AG10803 (cell line): Measurements from ENCODE around the gene DRAP1.

Experiments
- DNase-seq: peaks from one replicate; pipeline ENCODE4 v3.0.0; 2010; ENCODE audit warnings: low read depth
- H3K4me3 ChIP-seq: 2 replicates; pipeline ENCODE4 v1.5.1; 2011; ENCODE audit warnings: mild to moderate bottlenecking, low read length, control low read depth
- TF ChIP-seq, protein P1 (sequence below): conservative IDR thresholded peaks from 2 replicates; pipeline ENCODE4 v1.5.1; 2011; ENCODE audit warnings: mild to moderate bottlenecking, low read length, control low read depth, inconsistent platforms

DRAP1 gene

DNA sequence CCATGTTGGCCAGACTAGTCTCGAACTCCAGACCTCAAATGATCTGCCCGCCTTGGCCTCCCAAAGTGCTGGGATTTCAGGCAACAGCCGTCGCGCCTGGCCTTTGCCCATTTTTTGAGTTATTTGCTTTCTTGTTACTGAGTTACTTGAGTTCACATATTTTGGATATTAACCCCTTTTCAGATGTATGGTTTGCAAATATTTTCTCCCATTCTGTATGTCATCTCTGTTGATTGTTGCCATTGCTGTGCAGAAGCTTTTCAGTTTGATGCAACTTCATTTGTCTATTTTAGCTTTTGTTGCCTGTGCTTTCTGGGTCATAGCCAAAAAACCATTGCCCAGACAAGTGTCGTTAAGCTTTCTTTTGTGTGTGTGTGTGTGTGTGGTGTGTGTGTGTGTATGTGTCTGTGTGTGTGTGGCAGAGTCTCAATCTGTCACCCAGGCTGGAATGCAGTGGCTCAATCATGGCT lies 32.9 kb downstream of the DRAP1 start:
- DNase-seq: no peak
- TF ChIP-seq, protein P1, sequence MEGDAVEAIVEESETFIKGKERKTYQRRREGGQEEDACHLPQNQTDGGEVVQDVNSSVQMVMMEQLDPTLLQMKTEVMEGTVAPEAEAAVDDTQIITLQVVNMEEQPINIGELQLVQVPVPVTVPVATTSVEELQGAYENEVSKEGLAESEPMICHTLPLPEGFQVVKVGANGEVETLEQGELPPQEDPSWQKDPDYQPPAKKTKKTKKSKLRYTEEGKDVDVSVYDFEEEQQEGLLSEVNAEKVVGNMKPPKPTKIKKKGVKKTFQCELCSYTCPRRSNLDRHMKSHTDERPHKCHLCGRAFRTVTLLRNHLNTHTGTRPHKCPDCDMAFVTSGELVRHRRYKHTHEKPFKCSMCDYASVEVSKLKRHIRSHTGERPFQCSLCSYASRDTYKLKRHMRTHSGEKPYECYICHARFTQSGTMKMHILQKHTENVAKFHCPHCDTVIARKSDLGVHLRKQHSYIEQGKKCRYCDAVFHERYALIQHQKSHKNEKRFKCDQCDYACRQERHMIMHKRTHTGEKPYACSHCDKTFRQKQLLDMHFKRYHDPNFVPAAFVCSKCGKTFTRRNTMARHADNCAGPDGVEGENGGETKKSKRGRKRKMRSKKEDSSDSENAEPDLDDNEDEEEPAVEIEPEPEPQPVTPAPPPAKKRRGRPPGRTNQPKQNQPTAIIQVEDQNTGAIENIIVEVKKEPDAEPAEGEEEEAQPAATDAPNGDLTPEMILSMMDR: no peak
- no peak overlapping the region for H3K4me3 ChIP-seq

DNA sequence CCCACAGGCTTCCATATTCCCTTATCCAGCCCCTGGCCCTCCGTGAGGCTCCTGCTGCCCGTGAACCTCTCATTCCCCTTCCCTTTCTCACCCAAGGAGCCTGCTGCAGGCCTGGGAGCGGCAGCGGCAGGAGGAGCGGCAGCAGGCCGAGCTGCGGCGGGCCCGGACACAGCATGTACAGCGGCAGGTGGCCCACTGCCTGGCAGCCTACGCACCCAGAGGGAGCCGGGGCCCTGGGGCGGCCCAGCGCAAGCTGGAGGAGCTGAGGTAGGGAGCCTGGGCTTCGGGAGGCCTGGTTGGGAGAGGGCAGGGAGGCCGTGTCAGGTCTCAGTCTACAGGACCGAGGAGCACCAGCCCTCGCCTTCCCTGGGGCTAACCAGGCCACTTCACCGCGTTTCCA lies 34.2 kb downstream of the DRAP1 start:
- DNase-seq: no peak
- TF ChIP-seq, protein P1: no peak
- H3K4me3 ChIP-seq: no peak overlapping the region

DNA sequence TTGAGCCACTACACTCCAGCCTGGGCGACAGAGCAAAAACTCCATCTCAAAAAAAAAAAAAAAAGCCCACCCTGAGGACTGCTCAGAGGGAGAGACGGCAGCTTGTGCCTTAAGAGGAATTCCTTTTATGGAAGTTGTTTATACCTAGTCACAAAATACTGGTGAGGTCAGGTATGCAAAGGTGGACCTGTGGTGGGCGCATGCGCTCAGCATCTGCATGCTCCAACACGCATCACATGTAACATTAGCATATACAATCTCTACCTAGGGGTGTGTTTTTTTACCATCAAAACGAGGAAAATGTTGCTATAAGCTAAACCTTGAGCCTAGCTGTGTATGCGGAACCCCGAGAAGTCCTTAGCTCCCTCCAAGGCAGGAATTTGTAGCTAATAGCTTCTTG lies 35.5 kb downstream of the DRAP1 start:
- DNase-seq: no peak
- H3K4me3 ChIP-seq: no peak overlapping the region
- TF ChIP-seq, protein P1: no peak

DNA sequence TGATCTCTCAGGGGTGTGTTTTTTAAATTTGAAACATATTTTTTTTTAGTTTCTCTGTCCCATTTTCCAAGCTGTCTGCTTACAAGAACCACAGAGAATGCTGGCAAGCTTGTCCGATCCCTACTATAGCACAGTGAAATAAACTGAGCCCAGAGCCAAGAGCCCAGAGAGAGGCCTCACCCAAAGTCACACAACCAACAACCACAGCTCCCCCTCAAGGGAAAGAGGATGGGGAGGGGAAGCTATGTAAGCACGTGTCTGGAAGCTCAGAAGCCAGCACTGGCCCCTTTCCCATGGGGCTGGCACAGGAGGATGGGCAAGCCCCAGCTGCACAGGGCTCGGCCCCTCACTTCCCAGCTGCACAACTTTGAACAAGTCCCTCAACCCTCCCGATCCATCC lies 39.1 kb downstream of the DRAP1 start:
- no peak overlapping the region for H3K4me3 ChIP-seq
- TF ChIP-seq, protein P1: no peak
- DNase-seq: no peak

DNA sequence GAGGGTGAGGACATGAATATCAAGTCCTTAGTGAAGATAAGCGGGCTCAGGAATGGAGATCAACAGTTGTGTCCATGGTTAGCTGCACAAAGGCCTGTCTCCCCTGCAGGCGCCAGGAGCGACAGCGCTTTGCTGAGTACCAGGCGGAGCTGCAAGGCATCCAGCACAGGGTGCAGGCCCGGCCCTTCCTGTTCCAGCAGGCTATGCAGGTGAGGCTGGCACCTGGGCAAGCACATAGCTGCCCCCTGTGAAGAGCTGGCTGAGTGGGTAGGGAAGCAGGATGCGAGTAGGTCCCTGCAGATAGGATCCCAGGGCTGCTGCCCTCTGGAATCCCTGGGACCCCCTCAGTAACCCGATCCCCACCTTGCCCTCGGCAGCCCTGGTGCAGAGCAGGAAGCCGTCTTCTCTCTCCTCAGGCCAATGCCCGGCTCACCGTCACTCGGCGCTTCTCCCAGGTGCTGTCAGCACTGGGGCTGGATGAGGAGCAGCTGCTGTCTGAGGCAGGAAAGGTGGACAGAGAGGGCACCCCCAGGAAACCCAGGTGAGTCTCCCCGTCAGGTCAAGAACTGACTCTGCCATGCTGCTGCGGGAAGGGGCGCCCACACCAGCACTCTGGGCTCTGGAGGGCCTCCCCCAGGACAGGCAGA lies 39.7 kb downstream of the DRAP1 start:
- TF ChIP-seq, protein P1: no peak
- no peak for DNase-seq
- H3K4me3 ChIP-seq: no peak overlapping the region

DNA sequence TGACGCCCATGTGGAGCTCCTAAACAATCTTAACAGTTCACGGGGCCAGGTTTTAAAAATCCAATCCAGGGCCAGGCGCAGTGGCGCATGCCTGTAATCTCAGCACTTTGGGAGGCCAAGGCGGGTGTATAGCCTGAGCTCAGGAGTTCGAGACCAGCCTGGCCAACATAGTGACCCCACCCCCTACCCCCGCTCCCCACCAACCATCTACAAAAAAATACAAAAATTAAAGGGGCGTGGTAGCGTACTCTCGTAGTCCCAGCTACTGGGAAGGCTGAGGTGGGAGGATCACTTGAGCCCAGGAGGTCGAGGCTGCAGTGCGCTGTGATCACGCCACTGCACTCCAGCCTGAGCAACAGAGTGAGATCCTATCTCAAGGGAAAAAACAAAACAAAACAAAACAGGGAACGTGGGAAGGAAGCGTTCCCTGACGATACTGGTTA lies 41.6 kb downstream of the DRAP1 start:
- DNase-seq: no peak
- H3K4me3 ChIP-seq: peak overlapping the region; percentile 92
- TF ChIP-seq, protein P1: no peak
